ENCODE data around the gene JPT1.

Gene JPT1

GRCh38 chr17:75109407-75110233 lies 44.7 kb downstream of the JPT1 start, which contains the start of gene ARMC7:
TSS of gene ARMC7 (plus strand) at chr17:75109969. CDS start at chr17:75110289, 320 bp downstream.
- peak; percentile 98 for DNase-seq (ENCODE audit: insufficient read length, low spot score)
- TF ChIP-seq SPI1 (IDR thresholded peaks at IDR 0.05; ENCODE audit: low read depth, low read length) (no peak), POLR2AphosphoS5 (IDR thresholded peaks at IDR 0.05; ENCODE audit: low read depth, low read length) (peak; percentile 76; the same call in 1 of the 2 replicates), POLR2A (IDR thresholded peaks at IDR 0.05; ENCODE audit: low read depth, low read length) (peak; percentile 77), POU2F2 (IDR thresholded peaks at IDR 0.05; ENCODE audit: low read depth, low read length) (0 out of 2 replicates have a peak, but pooled peaks have one; percentile 24), PAX5 (IDR thresholded peaks at IDR 0.05; ENCODE audit: insufficient read depth, low read length, severe bottlenecking) (no peak), TAF1 (IDR thresholded peaks at IDR 0.05; ENCODE audit: low read depth, low read length) (peak; percentile 55; the same call in 1 of the 2 replicates)
- FAIRE-seq = peak; percentile 93

DNA sequence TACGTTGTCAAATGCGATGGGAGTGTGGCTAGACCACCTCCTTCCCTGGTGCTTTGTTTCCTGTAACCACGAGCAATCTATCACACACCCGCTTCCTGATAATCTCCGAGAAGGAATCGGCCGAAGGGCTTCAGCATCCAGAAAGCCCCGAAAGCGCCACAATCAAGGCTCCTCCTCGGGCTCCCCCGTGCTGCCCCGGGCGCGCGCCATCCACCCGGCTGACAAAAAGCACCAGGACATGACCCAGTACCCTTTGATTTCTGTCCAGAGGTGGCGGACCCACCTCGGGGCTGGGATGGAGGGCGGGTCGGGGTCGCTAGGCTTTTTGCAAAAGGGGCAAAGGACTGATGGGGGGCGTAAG lies 45.3 kb downstream of the JPT1 start:
- no peak for DNase-seq (ENCODE audit: insufficient read length, low spot score)
- FAIRE-seq = no peak
- TF ChIP-seq POLR2AphosphoS5 (IDR thresholded peaks at IDR 0.05; ENCODE audit: low read depth, low read length) (no peak), POLR2A (IDR thresholded peaks at IDR 0.05; ENCODE audit: low read depth, low read length) (no peak), SPI1 (IDR thresholded peaks at IDR 0.05; ENCODE audit: low read depth, low read length) (no peak), POU2F2 (IDR thresholded peaks at IDR 0.05; ENCODE audit: low read depth, low read length) (no peak), TAF1 (IDR thresholded peaks at IDR 0.05; ENCODE audit: low read depth, low read length) (no peak), PAX5 (IDR thresholded peaks at IDR 0.05; ENCODE audit: insufficient read depth, low read length, severe bottlenecking) (no peak)

DNA sequence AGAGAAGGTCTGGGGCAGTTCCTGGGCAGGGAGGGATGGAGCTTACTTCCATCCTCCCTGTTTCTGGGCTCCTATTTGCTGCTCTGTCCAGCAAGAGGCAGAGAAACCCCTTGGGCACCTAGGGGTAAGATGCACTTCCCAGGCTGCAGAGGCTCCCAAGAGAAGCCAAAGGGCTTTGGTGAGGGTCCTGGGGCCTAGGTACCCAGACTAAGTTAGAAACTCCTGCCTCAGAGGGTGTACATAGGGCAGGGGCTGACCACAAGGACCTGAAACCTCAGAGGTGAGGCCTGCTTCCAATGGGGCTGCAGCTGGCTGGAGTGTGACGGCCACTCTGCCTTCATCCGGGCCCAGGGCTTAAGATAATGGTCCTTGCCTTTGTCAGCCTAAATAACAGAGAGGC lies 46.1 kb downstream of the JPT1 start:
- FAIRE-seq = no peak
- TF ChIP-seq PAX5 (IDR thresholded peaks at IDR 0.05; ENCODE audit: insufficient read depth, low read length, severe bottlenecking) = no peak

GRCh38 chr17:75105126-75106080 lies 48.9 kb downstream of the JPT1 start:
- DNase-seq (ENCODE audit: insufficient read length, low spot score) = peak; percentile 56
- FAIRE-seq = peak; percentile 87
- TF ChIP-seq POLR2A (IDR thresholded peaks at IDR 0.05; ENCODE audit: low read depth, low read length) (no peak), POU2F2 (IDR thresholded peaks at IDR 0.05; ENCODE audit: low read depth, low read length) (no peak), SPI1 (IDR thresholded peaks at IDR 0.05; ENCODE audit: low read depth, low read length) (no peak), PAX5 (IDR thresholded peaks at IDR 0.05; ENCODE audit: insufficient read depth, low read length, severe bottlenecking) (no peak), POLR2AphosphoS5 (IDR thresholded peaks at IDR 0.05; ENCODE audit: low read depth, low read length) (no peak), TAF1 (IDR thresholded peaks at IDR 0.05; ENCODE audit: low read depth, low read length) (no peak)

More for the DNA sequence above, 46.1 kb downstream of the JPT1 start:
- DNase-seq (ENCODE audit: insufficient read length, low spot score) = no peak

GRCh38 chr17:75103601-75104554 lies 50.4 kb downstream of the JPT1 start:
- DNase-seq (ENCODE audit: insufficient read length, low spot score) (no peak), FAIRE-seq (no peak)
- TF ChIP-seq TAF1 (IDR thresholded peaks at IDR 0.05; ENCODE audit: low read depth, low read length) (no peak), POU2F2 (IDR thresholded peaks at IDR 0.05; ENCODE audit: low read depth, low read length) (no peak), POLR2AphosphoS5 (IDR thresholded peaks at IDR 0.05; ENCODE audit: low read depth, low read length) (no peak), POLR2A (IDR thresholded peaks at IDR 0.05; ENCODE audit: low read depth, low read length) (no peak), SPI1 (IDR thresholded peaks at IDR 0.05; ENCODE audit: low read depth, low read length) (no peak), PAX5 (IDR thresholded peaks at IDR 0.05; ENCODE audit: insufficient read depth, low read length, severe bottlenecking) (no peak)

DNA sequence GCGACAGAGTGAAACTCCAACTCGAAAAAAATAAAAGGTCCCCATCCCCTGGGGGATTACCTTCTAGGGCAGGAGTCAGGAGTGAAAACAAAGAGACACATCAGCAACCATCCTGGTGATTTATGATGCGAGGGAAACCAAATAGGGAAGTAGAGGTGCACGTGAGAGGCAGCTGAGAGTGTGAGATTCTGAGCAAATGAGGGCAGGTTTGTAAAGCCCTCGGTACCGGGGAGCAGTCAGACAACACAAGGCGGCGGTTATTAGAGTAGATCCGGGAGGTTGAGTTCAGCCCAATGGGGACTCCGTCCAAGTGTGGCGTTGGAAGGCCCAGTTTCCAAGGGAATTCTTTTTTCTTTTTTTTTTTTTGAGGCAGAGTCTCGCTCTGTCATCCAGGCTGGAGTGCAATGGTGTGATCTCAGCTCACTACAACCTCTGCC lies 51.9 kb downstream of the JPT1 start:
- FAIRE-seq (peak; percentile 66), DNase-seq (ENCODE audit: insufficient read length, low spot score) (no peak)
- TF ChIP-seq TAF1 (IDR thresholded peaks at IDR 0.05; ENCODE audit: low read depth, low read length) = no peak
- TF ChIP-seq POLR2A (IDR thresholded peaks at IDR 0.05; ENCODE audit: low read depth, low read length) = no peak
- TF ChIP-seq SPI1 (IDR thresholded peaks at IDR 0.05; ENCODE audit: low read depth, low read length) = peak; percentile 42; the same call in 1 of the 2 replicates
- no peak for TF ChIP-seq PAX5 (IDR thresholded peaks at IDR 0.05; ENCODE audit: insufficient read depth, low read length, severe bottlenecking)
- TF ChIP-seq POU2F2 (IDR thresholded peaks at IDR 0.05; ENCODE audit: low read depth, low read length) = no peak
- TF ChIP-seq POLR2AphosphoS5 (IDR thresholded peaks at IDR 0.05; ENCODE audit: low read depth, low read length) = no peak

DNA sequence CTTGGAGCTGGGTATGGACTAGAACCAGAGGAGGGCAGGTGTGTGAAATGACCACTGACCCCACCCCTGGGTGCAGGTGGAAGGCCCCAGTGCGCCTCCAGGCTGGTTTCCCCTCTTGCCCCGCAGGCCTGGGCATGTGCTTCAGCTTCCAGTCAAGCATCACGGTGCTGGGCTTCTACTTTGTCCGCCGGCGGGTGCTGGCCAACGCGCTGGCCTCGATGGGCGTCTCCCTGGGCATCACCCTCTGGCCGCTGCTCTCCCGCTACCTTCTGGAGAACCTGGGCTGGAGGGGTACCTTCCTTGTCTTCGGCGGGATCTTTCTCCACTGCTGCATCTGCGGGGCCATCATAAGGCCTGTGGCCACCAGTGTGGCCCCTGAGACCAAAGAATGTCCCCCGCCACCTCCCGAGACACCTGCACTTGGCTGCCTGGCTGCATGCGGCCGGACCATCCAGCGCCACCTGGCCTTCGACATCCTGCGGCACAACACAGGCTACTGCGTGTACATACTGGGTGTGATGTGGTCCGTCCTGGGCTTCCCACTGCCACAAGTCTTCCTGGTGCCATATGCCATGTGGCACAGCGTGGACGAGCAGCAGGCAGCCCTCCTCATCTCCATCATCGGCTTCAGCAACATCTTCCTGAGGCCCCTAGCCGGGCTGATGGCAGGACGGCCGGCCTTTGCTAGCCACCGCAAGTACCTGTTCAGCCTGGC lies 54.3 kb downstream of the JPT1 start:
- DNase-seq (ENCODE audit: insufficient read length, low spot score) (no peak), FAIRE-seq (no peak)
- no peak for TF ChIP-seq TAF1 (IDR thresholded peaks at IDR 0.05; ENCODE audit: low read depth, low read length)
- no peak for TF ChIP-seq SPI1 (IDR thresholded peaks at IDR 0.05; ENCODE audit: low read depth, low read length)
- no peak for TF ChIP-seq POLR2AphosphoS5 (IDR thresholded peaks at IDR 0.05; ENCODE audit: low read depth, low read length)
- TF ChIP-seq POLR2A (IDR thresholded peaks at IDR 0.05; ENCODE audit: low read depth, low read length) = no peak
- no peak for TF ChIP-seq POU2F2 (IDR thresholded peaks at IDR 0.05; ENCODE audit: low read depth, low read length)
- TF ChIP-seq PAX5 (IDR thresholded peaks at IDR 0.05; ENCODE audit: insufficient read depth, low read length, severe bottlenecking) = no peak

- no peak for DNase-seq (ENCODE audit: insufficient read length, low spot score)
- no peak for FAIRE-seq
- TF ChIP-seq POU2F2 (IDR thresholded peaks at IDR 0.05; ENCODE audit: low read depth, low read length) (no peak), TAF1 (IDR thresholded peaks at IDR 0.05; ENCODE audit: low read depth, low read length) (no peak), SPI1 (IDR thresholded peaks at IDR 0.05; ENCODE audit: low read depth, low read length) (no peak), POLR2AphosphoS5 (IDR thresholded peaks at IDR 0.05; ENCODE audit: low read depth, low read length) (no peak), POLR2A (IDR thresholded peaks at IDR 0.05; ENCODE audit: low read depth, low read length) (no peak), PAX5 (IDR thresholded peaks at IDR 0.05; ENCODE audit: insufficient read depth, low read length, severe bottlenecking) (no peak)
Observed at GRCh38 chr17:75098861-75099260, 55.5 kb downstream of the JPT1 start.

Data from GM12891 (cell line).